ENCODE data around the gene KCNH3. TPM values are rescaled to one million over a fixed set of nuclear protein-coding genes. Genes with fewer than 3 reads are reported as not detected.
"Not testable (repeated sequence)": the region's sequence is repeated elsewhere in the genome, so short reads cannot be mapped to it uniquely, and the experiment has no call there.

KCNH3 gene
- total RNA-seq, 1 donor from 2014 or later: 0.26 TPM

DNA sequence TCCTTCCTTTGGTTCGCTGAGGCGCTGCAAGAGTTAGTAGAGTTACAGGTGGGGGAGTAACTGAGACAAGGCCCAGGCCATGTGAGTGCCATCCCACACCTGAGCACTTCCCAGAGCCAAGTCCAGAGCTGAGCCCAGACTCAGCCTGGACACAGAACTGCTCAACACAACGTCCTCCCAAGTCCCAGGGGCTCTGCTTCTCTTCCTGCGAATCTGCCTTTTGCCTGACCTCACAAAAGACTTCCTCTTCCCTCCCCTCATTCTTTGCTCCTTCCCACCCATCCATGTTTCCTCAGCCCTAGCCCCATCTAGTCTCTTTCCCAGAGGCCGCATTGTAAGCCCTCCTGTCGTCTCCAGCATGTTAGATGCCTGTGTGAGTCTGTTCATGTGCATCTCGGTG is 45.8 kb downstream of the KCNH3 start:
- no peak for DNase-seq (ENCODE audit: low read depth, low spot score)

DNA sequence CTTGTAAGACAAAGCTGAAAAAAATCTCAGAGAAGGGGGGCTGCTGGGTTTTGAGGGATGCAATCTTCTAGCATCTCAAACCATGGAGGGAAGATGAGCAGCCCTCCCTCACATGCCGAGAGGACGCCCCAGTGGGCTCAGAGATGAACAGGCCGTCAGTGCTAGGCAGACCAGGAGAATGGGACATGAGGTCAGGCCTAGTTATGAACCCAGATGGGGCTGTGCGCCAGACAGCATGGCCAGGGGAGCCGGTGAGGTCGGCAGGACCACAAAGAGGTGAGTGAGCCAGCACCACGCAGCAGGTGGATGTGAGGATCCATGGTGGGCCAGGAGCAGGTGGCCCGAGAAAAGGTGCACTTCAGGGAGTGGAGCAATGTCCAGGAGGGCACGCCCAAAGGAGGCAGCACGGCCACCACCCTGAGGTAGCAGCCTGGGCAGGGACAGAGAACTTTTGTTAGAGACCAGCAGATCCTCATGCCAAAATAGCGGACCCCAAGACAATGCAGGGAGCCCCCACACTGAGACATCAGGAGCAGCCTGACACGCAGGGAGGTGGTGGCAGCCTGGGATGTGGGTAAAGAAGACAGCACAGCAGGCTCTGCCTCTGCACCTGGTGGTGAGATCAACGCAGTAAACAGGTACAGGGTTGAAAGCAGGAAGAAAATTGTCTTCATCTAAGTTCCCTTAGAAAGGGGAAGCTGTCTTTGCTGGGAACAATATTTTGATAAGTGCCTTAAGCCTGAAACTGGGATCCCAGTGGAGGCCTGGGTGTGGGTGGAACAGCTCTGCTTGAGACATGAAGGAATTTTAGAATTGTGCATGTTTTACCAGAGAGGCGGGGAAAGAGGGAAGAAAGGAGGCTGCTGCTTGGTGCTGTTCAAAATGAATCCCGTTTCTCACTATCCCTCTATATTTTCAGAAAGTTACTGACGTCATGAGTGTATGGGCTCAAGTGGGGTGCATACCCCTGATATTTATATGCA is 46.9 kb downstream of the KCNH3 start:
- DNase-seq (ENCODE audit: low read depth, low spot score): no peak

DNA sequence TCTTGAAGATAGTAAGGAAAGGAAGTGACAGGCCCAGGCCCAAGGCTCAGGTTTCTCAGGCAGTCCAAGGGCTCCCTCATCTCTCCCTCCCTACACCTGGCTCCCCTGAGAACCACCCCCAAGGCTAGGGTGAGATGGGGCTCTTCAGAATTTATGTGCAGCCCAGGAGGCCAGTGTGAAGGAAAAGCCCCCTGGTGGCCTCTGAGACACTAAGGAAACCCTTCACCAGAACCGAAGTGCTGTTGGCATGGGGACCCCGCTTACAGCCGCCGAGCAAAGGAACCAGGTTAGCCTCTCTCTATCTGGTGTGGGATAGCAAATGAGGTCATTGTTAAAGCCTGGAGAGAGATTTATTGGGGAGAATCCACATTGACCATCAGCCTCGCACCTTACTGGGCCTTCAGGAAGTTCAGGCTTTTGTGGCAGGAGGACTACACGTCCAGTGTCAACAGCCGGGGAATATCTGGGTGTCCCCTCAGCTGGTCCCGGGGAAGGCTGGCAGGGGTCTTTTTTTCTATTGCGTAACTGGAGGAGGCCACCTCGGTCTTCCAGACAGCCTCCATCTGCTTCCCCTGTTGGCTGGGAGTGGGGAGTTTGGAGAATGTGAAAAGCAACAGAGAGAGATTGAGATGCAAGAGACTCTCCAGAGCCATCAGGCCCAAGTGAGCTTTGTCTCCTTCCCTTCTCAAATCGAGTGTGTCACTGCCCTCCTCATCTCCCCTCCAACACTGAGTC is 48.5 kb downstream of the KCNH3 start:
- DNase-seq (ENCODE audit: low read depth, low spot score): no peak

DNA sequence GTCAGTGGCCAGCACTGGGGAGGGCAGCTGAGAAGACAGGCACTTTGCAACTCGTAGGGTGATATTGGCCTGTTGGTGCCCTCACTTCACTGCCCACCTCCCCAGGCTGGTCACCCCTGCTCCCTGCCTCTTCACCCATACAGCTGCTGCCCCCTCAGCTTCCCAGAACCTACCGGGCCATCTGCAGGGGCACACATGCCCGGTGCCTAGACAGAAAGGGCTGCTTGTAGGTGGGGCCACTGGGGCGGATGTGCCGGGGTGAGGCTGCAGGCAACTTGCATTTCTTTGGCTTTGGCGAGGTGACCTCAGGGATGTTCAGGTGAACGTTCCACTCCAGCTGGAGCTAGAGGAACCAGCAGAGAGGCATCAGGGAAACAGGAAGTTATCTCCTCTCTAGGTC is 49.5 kb downstream of the KCNH3 start:
- DNase-seq (ENCODE audit: low read depth, low spot score): no peak

DNA sequence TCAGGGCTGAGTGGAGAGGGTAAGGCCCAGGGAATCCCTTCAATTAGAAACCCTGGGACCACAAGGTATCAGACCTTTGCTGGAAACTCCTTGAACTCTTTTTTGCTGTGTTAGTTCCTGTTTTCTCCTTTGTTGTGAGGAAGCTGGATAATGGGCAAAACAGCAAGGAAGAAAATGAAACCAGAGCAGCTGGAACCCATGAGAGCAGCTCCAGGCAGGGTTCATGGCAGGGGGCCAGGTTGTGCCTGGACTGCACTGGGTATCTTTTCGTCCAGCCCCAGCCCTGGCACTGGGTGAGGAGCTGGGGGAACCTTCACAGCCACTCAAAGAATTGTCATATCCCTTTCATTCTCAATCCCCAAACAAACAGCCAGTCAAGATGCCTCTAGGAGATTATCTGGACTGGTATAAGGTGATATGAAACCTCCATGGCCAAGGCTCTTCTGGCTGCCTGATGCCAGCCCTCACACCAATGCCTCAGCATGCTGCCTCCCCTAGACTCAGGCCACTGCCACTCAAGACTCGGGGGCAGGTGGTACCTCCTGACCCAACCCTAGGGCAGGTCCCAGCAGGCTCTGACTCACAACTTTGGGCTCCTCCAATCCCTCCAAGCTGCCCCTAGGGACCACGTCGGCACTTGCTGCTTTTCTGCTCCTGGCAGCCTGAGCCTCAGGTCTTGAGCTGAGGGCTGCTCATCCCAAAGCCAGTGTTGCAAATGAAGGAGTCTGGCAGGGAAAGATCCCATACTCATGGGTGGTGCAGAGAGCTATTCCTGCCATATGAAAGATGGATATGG is 50.1 kb downstream of the KCNH3 start:
- DNase-seq (ENCODE audit: low read depth, low spot score): no peak

DNA sequence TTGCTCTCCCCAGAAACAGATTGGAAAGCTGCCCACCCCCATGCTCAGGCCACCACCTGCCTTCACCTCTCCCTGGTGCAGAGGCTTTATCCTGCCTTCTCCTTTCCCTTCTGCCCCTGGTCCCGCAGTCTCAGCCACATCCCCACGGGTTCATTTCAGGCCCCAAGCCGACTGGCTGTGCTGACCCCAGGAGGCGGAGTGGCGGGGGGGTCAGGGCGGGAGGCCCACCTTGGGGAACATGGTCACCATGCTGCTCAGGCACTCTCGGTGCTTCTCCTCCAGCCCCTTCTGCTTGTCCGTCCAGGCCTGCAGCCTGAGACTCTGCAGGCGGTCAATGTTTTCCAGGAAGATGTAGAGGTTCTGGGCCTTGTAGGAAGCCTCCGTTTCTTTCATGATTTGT is 59.7 kb downstream of the KCNH3 start:
- DNase-seq (ENCODE audit: low read depth, low spot score): no peak

DNA sequence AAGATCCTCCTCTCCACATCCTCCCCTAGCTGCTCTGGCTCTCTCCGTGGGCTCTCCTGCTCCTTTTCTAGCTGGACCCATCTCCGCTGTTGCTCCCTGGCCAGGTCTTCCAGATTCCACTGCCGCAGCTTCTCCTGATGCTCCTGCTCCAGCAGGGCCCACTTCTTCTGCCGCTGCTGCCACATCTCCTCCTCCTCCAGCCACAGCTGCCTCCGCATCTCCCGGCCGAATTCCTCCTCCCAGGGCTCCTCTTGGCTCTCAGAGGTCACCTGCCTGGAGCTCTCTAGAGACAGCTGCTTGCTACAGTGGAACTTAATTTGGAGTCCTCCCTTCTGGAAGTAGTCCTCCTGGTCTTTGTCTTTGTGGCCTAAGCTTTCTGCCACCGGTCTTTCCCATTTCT is 61.1 kb downstream of the KCNH3 start:
- DNase-seq (ENCODE audit: low read depth, low spot score): no peak

DNA sequence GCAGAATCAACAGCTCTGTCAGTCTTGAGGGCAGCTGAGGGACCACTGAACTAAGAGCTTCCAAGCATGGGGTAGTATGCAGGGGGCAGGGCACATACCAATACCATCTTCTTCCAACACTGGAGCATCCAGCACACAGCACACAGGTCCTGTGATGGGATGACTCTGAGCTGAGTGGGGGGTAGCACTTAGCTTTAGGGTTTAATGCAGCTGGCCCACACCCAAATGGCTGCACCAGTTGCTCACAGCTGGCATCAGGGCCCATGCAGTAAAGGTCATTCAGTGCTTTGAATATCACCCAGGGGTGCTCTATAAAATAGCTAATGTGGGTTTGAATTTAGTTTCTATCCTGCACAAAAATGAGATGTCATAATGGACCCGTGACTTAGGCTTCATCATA is 64.9 kb downstream of the KCNH3 start:
- DNase-seq (ENCODE audit: low read depth, low spot score): no peak

DNA sequence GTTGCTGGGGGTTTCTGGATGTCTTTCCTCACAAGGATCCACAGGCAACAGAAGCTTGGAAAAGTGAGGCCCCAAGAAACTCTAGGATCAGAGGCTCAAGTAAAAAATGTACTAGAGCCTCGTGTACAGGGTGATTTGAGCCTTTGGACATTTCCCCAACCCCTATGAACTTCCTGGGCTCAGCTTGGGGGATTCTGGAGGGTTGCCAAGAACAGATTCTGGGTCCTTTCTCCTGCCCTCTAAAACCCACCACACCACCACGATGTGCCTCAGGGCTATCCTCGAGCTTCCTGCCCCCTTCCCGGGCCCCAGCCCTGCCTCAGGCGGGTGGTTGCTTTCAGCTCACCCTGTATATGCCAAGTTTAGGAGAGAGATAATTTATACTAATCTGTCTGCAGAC is 66.0 kb downstream of the KCNH3 start:
- DNase-seq (ENCODE audit: low read depth, low spot score): no peak

DNA sequence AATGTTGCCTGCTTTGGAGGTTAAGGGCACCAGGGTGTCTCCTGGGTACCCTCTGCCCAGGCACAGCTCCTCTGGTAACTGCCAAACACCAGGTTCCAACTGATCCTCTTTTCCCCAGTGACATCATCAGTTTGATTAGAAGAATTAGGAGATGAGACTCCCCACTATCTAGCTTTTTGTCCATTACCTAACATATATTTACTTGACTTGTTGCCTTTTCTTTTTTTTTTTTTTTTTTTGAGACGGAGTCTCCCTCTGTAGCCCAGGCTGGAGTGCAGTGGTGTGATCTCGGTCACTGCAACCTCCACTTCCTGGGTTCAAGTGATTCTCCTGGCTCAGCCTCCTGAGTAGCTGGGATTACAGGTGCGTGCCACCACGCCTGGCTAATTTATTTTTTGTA is 66.7 kb downstream of the KCNH3 start, which contains the start of gene FAM186B:
FAM186B (minus strand) TSS at position 101 of the 400 bp plus-strand sequence. CDS start 162 bp downstream, outside the sequence.
- DNase-seq (ENCODE audit: low read depth, low spot score): not testable (repeated sequence)

Other genes starting within 250 kb of the KCNH3 start
- 0.26 and 0.53 TPM in 2 replicates for gene PRPH, start 243.9 kb upstream of the KCNH3 start, total RNA-seq
- 16.9 and 19.6 TPM in 2 replicates for gene TROAP, start 215.8 kb upstream of the KCNH3 start, total RNA-seq
- 0.04 and 0.13 TPM in 2 replicates for gene C1QL4, start 201.8 kb upstream of the KCNH3 start, total RNA-seq
- gene DNAJC22, start 192.1 kb upstream of the KCNH3 start, total RNA-seq: 0.79 and 0.85 TPM in 2 replicates
- 44.5 and 45.5 TPM in 2 replicates for gene SPATS2, start 171.6 kb upstream of the KCNH3 start, total RNA-seq
- gene MCRS1, start 29.1 kb downstream of the KCNH3 start, total RNA-seq: 76.9 and 79.0 TPM in 2 replicates
- gene FAM186B, start 66.6 kb downstream of the KCNH3 start, total RNA-seq: 0.11 and 0.13 TPM in 2 replicates
- gene PRPF40B, start 84.5 kb downstream of the KCNH3 start, total RNA-seq: 4.1 and 5.7 TPM in 2 replicates
- gene FMNL3, start 168.4 kb downstream of the KCNH3 start, total RNA-seq: 69.7 and 80.3 TPM in 2 replicates
- gene TMBIM6, start 202.5 kb downstream of the KCNH3 start, total RNA-seq: 333 and 433 TPM in 2 replicates